K562 (cell line): Measurements from ENCODE around the gene CABP4. TPM values are rescaled to one million over a fixed set of nuclear protein-coding genes. Genes with fewer than 3 reads are reported as not detected.

Experiments used
- ARID4B ChIP-seq: sonication (generic); formaldehyde crosslinking; IDR thresholded peaks from 2 replicates; pipeline ENCODE4 v1.8.0; 2022; ENCODE audit warnings: mild to moderate bottlenecking, missing genetic modification reagents
- BRCA1 ChIP-seq, 2 experiments: fragments of 450-650 bp in 1 of 2; sonication (generic) in 1 of 2; formaldehyde crosslinking in 1 of 2; IDR thresholded peaks; 2 replicates each; pipeline versions ENCODE4 v1.5.0 to v1.6.1; 2017 to 2020; ENCODE audit warnings: mild to moderate bottlenecking in 1 of 2, missing genetic modification reagents in 1 of 2
- CBX5 ChIP-seq: IDR thresholded peaks from 2 replicates; pipeline ENCODE4 v1.6.1; 2014; ENCODE audit warnings: low read depth, borderline replicate concordance
- CGGBP1 ChIP-seq: fragments of 250-450 bp; sonication (Bioruptor Pico); IDR thresholded peaks from 2 replicates; pipeline ENCODE4 v1.9.0; 2021; ENCODE audit warnings: mild to moderate bottlenecking
- CHD2 ChIP-seq: IDR thresholded peaks from 2 replicates; pipeline ENCODE4 v1.6.1; 2011; ENCODE audit warnings: low read depth, low read length
- CHD4 ChIP-seq: fragments of 200-600 bp; sonication (generic); IDR thresholded peaks from 3 replicates; pipeline ENCODE4 v1.6.1; 2012; ENCODE audit warnings: low read depth, mild to moderate bottlenecking, mixed read lengths, low read length, inconsistent platforms; ENCODE audit not compliant: insufficient read depth, insufficient replicate concordance, poor library complexity, severe bottlenecking
- ESRRA ChIP-seq: fragments of 450-650 bp; IDR thresholded peaks from 2 replicates; pipeline ENCODE4 v1.6.1; 2014; ENCODE audit warnings: low read depth, mild to moderate bottlenecking, moderate library complexity, borderline replicate concordance
- FIP1L1 ChIP-seq: fragments of 200-400 bp; formaldehyde crosslinking; IDR thresholded peaks from 2 replicates; pipeline ENCODE4 v1.6.1; 2018; ENCODE audit warnings: mild to moderate bottlenecking, low read depth, low read length; ENCODE audit not compliant: poor library complexity, severe bottlenecking
- HDAC3 ChIP-seq: fragments of 450-650 bp; IDR thresholded peaks from 2 replicates; pipeline ENCODE4 v1.6.1; 2018; ENCODE audit warnings: borderline replicate concordance, mild to moderate bottlenecking, moderate library complexity; ENCODE audit not compliant: partially characterized antibody
- KAT7 ChIP-seq: sonication (generic); formaldehyde crosslinking; IDR thresholded peaks from 2 replicates; pipeline ENCODE4 v1.8.0; 2022; ENCODE audit warnings: missing genetic modification reagents, mild to moderate bottlenecking, borderline replicate concordance
- KDM5B ChIP-seq: fragments of 200-600 bp; sonication (generic); IDR thresholded peaks from 2 replicates; pipeline ENCODE4 v1.6.1; 2012; ENCODE audit warnings: low read depth, mild to moderate bottlenecking, moderate library complexity, low read length, control low read depth, inconsistent platforms; ENCODE audit not compliant: insufficient replicate concordance
- LEF1 ChIP-seq: fragments of 450-650 bp; IDR thresholded peaks from 2 replicates; pipeline ENCODE4 v1.6.1; 2016; ENCODE audit warnings: mild to moderate bottlenecking
- MYBL2 ChIP-seq, 2 experiments: fragments of 450-650 bp in 1 of 2; sonication (generic) in 1 of 2; formaldehyde crosslinking in 1 of 2; IDR thresholded peaks; 2 replicates each; pipeline versions ENCODE4 v1.6.1 to v1.8.1; 2017 to 2022; ENCODE audit warnings: borderline replicate concordance in 1 of 2, inconsistent platforms in 1 of 2, low read depth in 1 of 2, mild to moderate bottlenecking in 1 of 2, missing genetic modification reagents in 1 of 2, moderate library complexity in 1 of 2
- NCOA1 ChIP-seq: fragments of 450-650 bp; IDR thresholded peaks from 2 replicates; pipeline ENCODE4 v1.6.1; 2016; ENCODE audit warnings: low read depth
- PHB2 ChIP-seq: fragments of 450-650 bp; IDR thresholded peaks from 2 replicates; pipeline ENCODE4 v1.6.1; 2017; ENCODE audit warnings: low read depth
- RBM22 ChIP-seq: fragments of 200-400 bp; formaldehyde crosslinking; IDR thresholded peaks from 2 replicates; pipeline ENCODE4 v1.6.1; 2018; ENCODE audit warnings: low read length, low read depth; ENCODE audit not compliant: poor library complexity, severe bottlenecking
- THRB ChIP-seq: fragments of 450-650 bp; formaldehyde crosslinking; conservative IDR thresholded peaks from 2 replicates; pipeline ENCODE4 v1.4.0; 2022; ENCODE audit warnings: mild to moderate bottlenecking, missing genetic modification characterization
- ZBTB2 ChIP-seq: fragments of 450-650 bp; IDR thresholded peaks from 2 replicates; pipeline ENCODE4 v1.6.1; 2016; ENCODE audit warnings: antibody characterized with exemption
- ZC3H8 ChIP-seq: fragments of 450-650 bp; IDR thresholded peaks from 2 replicates; pipeline ENCODE4 v1.6.1; 2017
- ZEB2 ChIP-seq: fragments of 450-650 bp; IDR thresholded peaks from 2 replicates; pipeline ENCODE4 v1.6.1; 2016
- ZNF12 ChIP-seq: sonication (generic); formaldehyde crosslinking; IDR thresholded peaks from 2 replicates; pipeline ENCODE4 v1.4.0; 2020; ENCODE audit warnings: mild to moderate bottlenecking, missing genetic modification reagents
- polyA plus RNA-seq, 8 experiments: library from polyadenylated mRNA; depleted of rRNA in 4 of 8; stranded (reverse) in 5 of 8; unstranded in 3 of 8; fragments of >200 nt; fragmentation: Nextera tagmentation in 2 of 8; fragmentation: Illumina TruSeq in 1 of 8; extraction: Ambion mirVana in 2 of 8; extraction: Trizol in 1 of 8; gene quantifications; 2 replicates each; pipeline versions ENCODE4 v1.2.1 to v1.2.3, GENCODE V29; 2011 to 2014; ENCODE audit warnings: inconsistent platforms in 1 of 8, missing spikeins in 1 of 8
- total RNA-seq, 7 experiments: library from RNA; depleted of rRNA in 6 of 7; stranded (reverse); fragments of >200 nt in 6 of 7; fragmentation: Illumina TruSeq in 2 of 7; extraction: Trizol in 2 of 7; gene quantifications; 2 replicates each; pipeline versions ENCODE4 v1.2.1 to v1.2.3, GENCODE V29; 2011 to 2021; ENCODE audit warnings: low replicate concordance in 1 of 7

The CABP4 gene
- total and polyA plus RNA-seq, 9 of the 15 experiments (the other 6 are each of a cell fraction or from before 2014, with no cell fraction given), result 0.11 TPM; not detected in 8

GRCh38 chr11:67437082-67437808 lies 17.9 kb upstream of the CABP4 start, which contains the start of gene PTPRCAP (continued):
- TF ChIP-seq RBM22 (peak; percentile 51), CGGBP1 (CRISPR knock-in tag) (no peak), ZC3H8 (no peak), ZEB2 (no peak), ARID4B (CRISPR knock-in tag) (no peak), ESRRA (no peak), ZNF12 (no peak), LEF1 (no peak), CBX5 (no peak), THRB (CRISPR knock-in tag) (no peak), KAT7 (peak; percentile 13; the same call in 1 of the 2 replicates), CHD4 (no peak), BRCA1 (IDR thresholded peaks at IDR 0.05) (no peak), BRCA1 (CRISPR knock-in tag; IDR thresholded peaks at IDR 0.05) (no peak), ZBTB2 (no peak), FIP1L1 (peak; percentile 16), NCOA1 (no peak), MYBL2 (IDR thresholded peaks at IDR 0.05; ENCODE audit: low read depth) (no peak), MYBL2 (CRISPR knock-in tag; IDR thresholded peaks at IDR 0.05; ENCODE audit: borderline replicate concordance) (no peak), CHD2 (peak; percentile 19; the same call in 1 of the 2 replicates), PHB2 (no peak), KDM5B (no peak), HDAC3 (no peak)
